Astrocyte (in vitro differentiated cells and primary cell): ENCODE data around the gene ANKRD44.

Source experiments
- CTCF ChIP-seq: IDR thresholded peaks from 2 replicates; pipeline ENCODE4 v1.5.1; 2011; ENCODE audit warnings: low read depth, mild to moderate bottlenecking, inconsistent platforms, low read length, moderate library complexity; ENCODE audit not compliant: insufficient read depth
- EZH2 ChIP-seq: IDR thresholded peaks from 2 replicates; pipeline ENCODE4 v1.6.1; 2012; ENCODE audit warnings: mild to moderate bottlenecking, low read length, inconsistent platforms; ENCODE audit not compliant: insufficient read depth

GRCh38 chr2:197327472-197328098 is 17.0 kb upstream of the ANKRD44 start:
- TF ChIP-seq CTCF (no peak), EZH2 (no peak)
